DMS53 treated with DMSO at 0.1 percent for 48 hours (cell line): Measurements from ENCODE around the gene IFITM10.
"Not testable (repeated sequence)": the region's sequence is repeated elsewhere in the genome, so short reads cannot be mapped to it uniquely, and the experiment has no call there.

Experiments used
- DNase-seq: peaks from one replicate; lab custom pipeline; 2025; ENCODE audit not compliant: unreplicated experiment; lab: John Stamatoyannopoulos, UW

IFITM10 gene

GRCh38 chr11:1692708-1693326 lies 57.6 kb downstream of the IFITM10 start:
- no peak for DNase-seq

GRCh38 chr11:1691878-1692707 lies 58.3 kb downstream of the IFITM10 start:
- no peak for DNase-seq

GRCh38 chr11:1691026-1691877 lies 59.1 kb downstream of the IFITM10 start:
- DNase-seq: no peak

- DNase-seq: no peak
These were observed 60.0 kb downstream of the IFITM10 start for GRCh38 chr11:1690167-1691025.

GRCh38 chr11:1689250-1690166 lies 60.9 kb downstream of the IFITM10 start:
- DNase-seq: not testable (repeated sequence)

- not testable (repeated sequence) for DNase-seq
These were observed 62.0 kb downstream of the IFITM10 start for GRCh38 chr11:1688336-1688947.

GRCh38 chr11:1686220-1686619 lies 64.2 kb downstream of the IFITM10 start:
- not testable (repeated sequence) for DNase-seq

GRCh38 chr11:1684886-1685874 lies 65.2 kb downstream of the IFITM10 start:
- not testable (repeated sequence) for DNase-seq

GRCh38 chr11:1683904-1684572 lies 66.4 kb downstream of the IFITM10 start:
- DNase-seq: not testable (repeated sequence)

GRCh38 chr11:1683216-1683615 lies 67.2 kb downstream of the IFITM10 start:
- DNase-seq: not testable (repeated sequence)
